Tibial nerve (tissue), 4 donors: ENCODE measurements around the gene GPR139. TPM values are rescaled to one million over a fixed set of nuclear protein-coding genes. Genes with fewer than 3 reads are reported as not detected.

ENCODE experiments used
- DNase-seq, 2 donors: peaks; one replicate each; pipeline ENCODE4 v3.0.0-alpha.2; 2019; ENCODE audit warnings: low spot score in 2 of 2
- H3K27ac ChIP-seq, 4 donors: fragments of 200-600 bp; sonication (generic) in 3 of 4; one replicate each; pipeline ENCODE4 v1.5.1; 2017 to 2019; ENCODE audit warnings: mild to moderate bottlenecking in 1 of 4
- H3K27me3 ChIP-seq, 2 donors: fragments of 200-600 bp; sonication (generic) in 1 of 2; one replicate each; pipeline versions ENCODE4 v1.5.1 to v1.6.0; 2017 to 2019
- H3K36me3 ChIP-seq, 3 donors: fragments of 200-600 bp; sonication (generic); one replicate each; pipeline ENCODE4 v1.5.1; 2018 to 2019
- H3K4me1 ChIP-seq, 4 donors: fragments of 200-600 bp; sonication (generic) in 3 of 4; one replicate each; pipeline ENCODE4 v1.5.1; 2017 to 2019
- H3K4me3 ChIP-seq, 4 donors: fragments of 200-600 bp; sonication (generic) in 3 of 4; one replicate each; pipeline ENCODE4 v1.5.1; 2017 to 2019; ENCODE audit warnings: mild to moderate bottlenecking in 1 of 4, moderate library complexity in 1 of 4
- H3K9me3 ChIP-seq, 4 donors: fragments of 200-600 bp; sonication (generic) in 3 of 4; one replicate each; pipeline ENCODE4 v1.5.1; 2017 to 2019
- EP300 ChIP-seq, 2 donors: sonication (generic); formaldehyde crosslinking; IDR thresholded peaks; one replicate each; pipeline ENCODE4 v1.6.1; 2017; ENCODE audit warnings: antibody characterized with exemption in 2 of 2, mild to moderate bottlenecking in 1 of 2
- POLR2A ChIP-seq, 2 donors: fragments of 450-650 bp; IDR thresholded peaks; one replicate each; pipeline ENCODE4 v1.6.1; 2017; ENCODE audit warnings: antibody characterized with exemption in 2 of 2, mild to moderate bottlenecking in 2 of 2, moderate library complexity in 2 of 2
- WGBS, 2 donors: methylation state at CpG; one replicate each; pipeline ENCODE4 v1.1.5; 2018; 5-methylcytosine and 5-hydroxymethylcytosine counted together
- total RNA-seq, 4 donors: library from RNA; depleted of rRNA; stranded (reverse); fragments of >200 nt; gene quantifications; one replicate each; pipeline ENCODE4 v1.1.0, GENCODE V29; 2016
- TF ChIP-seq, protein P1 (sequence below), 5 experiments: fragments of 200-600 bp in 3 of 5; fragments of 450-650 bp in 2 of 5; sonication (generic) in 3 of 5; IDR thresholded peaks; one replicate each; pipeline ENCODE4 v1.5.1; 2016 to 2019; ENCODE audit warnings: antibody characterized with exemption in 5 of 5, mild to moderate bottlenecking in 3 of 5, moderate library complexity in 2 of 5

GPR139 gene
- total RNA-seq, 4 donors from 2014 or later: not detected

DNA sequence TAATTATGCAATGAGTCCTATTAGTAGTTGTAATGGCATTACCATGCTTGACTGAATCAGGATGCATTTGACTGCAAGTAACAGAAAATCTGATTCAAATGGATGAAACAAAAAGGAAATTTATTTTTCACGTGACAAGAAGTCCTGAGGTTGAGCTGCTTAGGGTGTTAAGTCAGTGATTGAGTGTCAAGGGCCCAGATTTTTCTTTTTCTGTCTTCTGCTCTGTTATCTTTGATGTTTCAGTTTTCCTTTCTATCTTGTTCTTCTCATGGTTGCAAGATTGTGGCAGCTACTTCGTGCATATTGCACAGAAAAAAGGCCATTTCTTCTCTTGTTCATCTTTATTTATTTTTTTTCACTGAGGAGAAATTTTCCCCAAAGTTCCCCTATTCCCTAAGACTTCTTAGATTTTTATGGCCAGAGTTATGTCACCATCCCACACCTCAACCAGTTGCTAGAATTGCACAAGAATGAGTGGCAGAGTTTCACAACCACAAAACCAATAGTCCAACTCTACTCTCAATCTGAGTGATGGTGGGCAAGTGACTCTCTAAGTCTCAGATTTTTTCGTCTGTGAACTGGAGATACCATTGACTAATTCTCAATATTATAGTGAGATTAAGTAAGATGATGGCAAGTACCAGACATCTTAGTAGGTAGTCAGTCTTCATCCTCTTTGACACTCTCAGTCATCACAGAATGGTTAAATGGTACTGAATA is 15.7 kb upstream of the GPR139 start:
- DNase-seq: no peak
- 61 to 63% methylated on average over 3 of the region's 3 CpGs for WGBS, 2 donors
- no peaks in the 10 kb centered on the region for H3K36me3 ChIP-seq
- no peaks in the 10 kb centered on the region for H3K27me3 ChIP-seq
- TF ChIP-seq EP300 (IDR thresholded peaks at IDR 0.05) (no peak), POLR2A (IDR thresholded peaks at IDR 0.05) (no peak)
- TF ChIP-seq, protein P1, sequence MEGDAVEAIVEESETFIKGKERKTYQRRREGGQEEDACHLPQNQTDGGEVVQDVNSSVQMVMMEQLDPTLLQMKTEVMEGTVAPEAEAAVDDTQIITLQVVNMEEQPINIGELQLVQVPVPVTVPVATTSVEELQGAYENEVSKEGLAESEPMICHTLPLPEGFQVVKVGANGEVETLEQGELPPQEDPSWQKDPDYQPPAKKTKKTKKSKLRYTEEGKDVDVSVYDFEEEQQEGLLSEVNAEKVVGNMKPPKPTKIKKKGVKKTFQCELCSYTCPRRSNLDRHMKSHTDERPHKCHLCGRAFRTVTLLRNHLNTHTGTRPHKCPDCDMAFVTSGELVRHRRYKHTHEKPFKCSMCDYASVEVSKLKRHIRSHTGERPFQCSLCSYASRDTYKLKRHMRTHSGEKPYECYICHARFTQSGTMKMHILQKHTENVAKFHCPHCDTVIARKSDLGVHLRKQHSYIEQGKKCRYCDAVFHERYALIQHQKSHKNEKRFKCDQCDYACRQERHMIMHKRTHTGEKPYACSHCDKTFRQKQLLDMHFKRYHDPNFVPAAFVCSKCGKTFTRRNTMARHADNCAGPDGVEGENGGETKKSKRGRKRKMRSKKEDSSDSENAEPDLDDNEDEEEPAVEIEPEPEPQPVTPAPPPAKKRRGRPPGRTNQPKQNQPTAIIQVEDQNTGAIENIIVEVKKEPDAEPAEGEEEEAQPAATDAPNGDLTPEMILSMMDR (IDR thresholded peaks at IDR 0.05): no peak
- H3K4me1 ChIP-seq: no peaks in the 10 kb centered on the region
- H3K27ac ChIP-seq: no peak overlapping the region
- H3K4me3 ChIP-seq: no peak overlapping the region
- H3K9me3 ChIP-seq: no peaks in the 10 kb centered on the region

DNA sequence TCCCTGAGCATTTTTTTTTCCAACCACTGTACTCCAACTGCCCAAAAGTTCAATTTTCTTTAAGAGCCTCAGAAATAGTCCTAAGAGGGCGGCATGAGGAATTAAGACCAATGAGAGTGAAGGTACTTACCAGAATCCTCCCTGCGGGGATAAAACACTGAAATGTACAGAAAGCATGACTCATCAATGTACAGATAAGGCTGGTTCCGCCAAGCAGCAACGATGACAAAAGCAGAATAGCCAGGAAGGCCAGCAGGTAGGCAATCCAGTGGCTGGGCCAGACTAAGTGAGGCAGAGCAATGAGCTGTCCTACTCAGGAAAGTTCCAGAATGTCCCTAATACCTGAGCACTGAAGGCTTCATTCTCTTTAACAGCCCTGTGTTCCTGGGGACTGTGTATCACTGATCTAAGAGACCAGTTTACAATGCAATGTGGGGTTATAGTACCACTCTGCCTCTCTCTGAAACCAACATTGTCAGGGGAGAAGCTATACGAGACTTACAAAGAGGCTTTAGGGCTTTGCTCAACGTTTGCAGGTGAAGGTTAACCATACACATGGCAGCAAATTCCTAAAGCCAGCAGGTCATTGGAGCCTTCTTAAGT is 11.0 kb upstream of the GPR139 start:
- no peaks in the 10 kb centered on the region for H3K9me3 ChIP-seq
- no peaks in the 10 kb centered on the region for H3K36me3 ChIP-seq
- 62 to 65% methylated on average over 6 of the region's 6 CpGs for WGBS, 2 donors
- TF ChIP-seq, protein P1 (IDR thresholded peaks at IDR 0.05): no peak
- TF ChIP-seq EP300 (IDR thresholded peaks at IDR 0.05) (no peak), POLR2A (IDR thresholded peaks at IDR 0.05) (no peak)
- H3K27ac ChIP-seq: no peak overlapping the region
- H3K27me3 ChIP-seq: no peaks in the 10 kb centered on the region
- DNase-seq: no peak
- H3K4me3 ChIP-seq: no peak overlapping the region
- no peaks in the 10 kb centered on the region for H3K4me1 ChIP-seq

DNA sequence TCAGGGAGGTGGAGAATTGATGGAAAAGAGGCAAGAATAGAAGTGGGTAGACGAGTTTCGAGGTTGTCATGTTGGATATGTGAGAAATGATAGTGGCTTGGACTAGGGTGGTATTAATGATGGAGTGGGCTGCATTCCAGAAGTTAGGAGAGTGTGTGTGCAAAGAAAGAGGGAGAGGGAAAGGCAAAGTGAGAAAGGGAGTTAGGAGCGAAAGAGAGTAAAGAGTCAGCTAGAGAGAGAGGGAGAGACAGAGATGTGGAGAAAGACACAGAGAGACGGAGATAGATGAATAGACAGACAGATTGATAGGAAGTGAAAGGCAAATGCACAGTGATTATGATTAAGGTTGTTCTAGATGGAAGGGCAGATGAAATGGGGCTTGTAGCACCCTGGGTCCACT is 5.4 kb upstream of the GPR139 start:
- no peak for DNase-seq
- no peak for TF ChIP-seq EP300 (IDR thresholded peaks at IDR 0.05)
- TF ChIP-seq POLR2A (IDR thresholded peaks at IDR 0.05): no peak
- TF ChIP-seq, protein P1 (IDR thresholded peaks at IDR 0.05): no peak
- H3K9me3 ChIP-seq: no peaks in the 10 kb centered on the region
- H3K4me1 ChIP-seq: no peaks in the 10 kb centered on the region
- H3K27ac ChIP-seq: no peak overlapping the region
- H3K4me3 ChIP-seq: no peak overlapping the region
- peaks cover 0 to 13% of the 10 kb centered on the region in 2 donors for H3K27me3 ChIP-seq
- H3K36me3 ChIP-seq: no peaks in the 10 kb centered on the region
- 88 to 89% methylated on average over 4 of the region's 4 CpGs for WGBS, 2 donors

DNA sequence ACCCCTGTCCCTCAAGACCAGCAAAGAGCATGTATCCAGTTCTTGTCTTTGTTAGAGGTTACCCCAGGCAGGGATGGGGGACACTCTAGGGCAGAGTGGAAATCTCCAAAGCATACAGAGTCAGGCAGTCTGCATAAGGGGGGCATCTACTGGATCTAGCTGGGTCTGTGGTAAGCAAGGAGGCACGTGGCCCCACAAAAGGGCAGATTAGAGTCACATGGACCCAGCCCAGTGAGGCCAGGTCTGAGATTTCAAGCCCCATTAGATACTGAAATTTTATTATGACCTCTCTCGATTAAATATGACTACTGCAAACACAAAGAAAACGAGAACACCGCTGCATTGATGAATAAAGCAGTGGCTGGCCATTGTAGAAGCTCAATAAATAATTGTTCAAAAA is 1.6 kb upstream of the GPR139 start:
- Histone ChIP-seq H3K9me3 (no peaks in the 10 kb centered on the region), H3K4me1 (peaks cover 0 to 7% (median 0%) of the 10 kb centered on the region in 4 donors), H3K36me3 (no peaks in the 10 kb centered on the region), H3K27ac (no peak overlapping the region), H3K27me3 (peaks cover 0 to 35% of the 10 kb centered on the region in 2 donors), H3K4me3 (no peak overlapping the region)
- TF ChIP-seq, protein P1 (IDR thresholded peaks at IDR 0.05): no peak
- TF ChIP-seq EP300 (IDR thresholded peaks at IDR 0.05): no peak
- no peak for TF ChIP-seq POLR2A (IDR thresholded peaks at IDR 0.05)
- no peak for DNase-seq
- WGBS, 2 donors: 60 to 69% methylated on average over 4 of the region's 4 CpGs
